GM15510 (cell line): ENCODE measurements around the gene REEP5.

ENCODE experiments used
- POLR2A ChIP-seq: IDR thresholded peaks from 3 replicates; pipeline ENCODE4 v1.6.1; 2011; ENCODE audit warnings: borderline replicate concordance; ENCODE audit not compliant: insufficient read length; ENCODE audit errors: extremely low read depth

REEP5 gene

DNA sequence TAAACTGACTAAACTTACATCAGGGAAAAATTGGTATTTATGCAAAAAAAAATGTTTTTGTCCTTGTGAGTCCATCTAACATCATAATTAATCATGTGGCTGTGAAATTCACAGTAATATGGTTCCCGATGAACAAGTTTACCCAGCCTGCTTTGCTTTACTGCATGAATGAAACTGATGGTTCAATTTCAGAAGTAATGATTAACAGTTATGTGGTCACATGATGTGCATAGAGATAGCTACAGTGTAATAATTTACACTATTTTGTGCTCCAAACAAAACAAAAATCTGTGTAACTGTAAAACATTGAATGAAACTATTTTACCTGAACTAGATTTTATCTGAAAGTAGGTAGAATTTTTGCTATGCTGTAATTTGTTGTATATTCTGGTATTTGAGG lies 77.5 kb downstream of the REEP5 start:
- TF ChIP-seq POLR2A, result no peak

DNA sequence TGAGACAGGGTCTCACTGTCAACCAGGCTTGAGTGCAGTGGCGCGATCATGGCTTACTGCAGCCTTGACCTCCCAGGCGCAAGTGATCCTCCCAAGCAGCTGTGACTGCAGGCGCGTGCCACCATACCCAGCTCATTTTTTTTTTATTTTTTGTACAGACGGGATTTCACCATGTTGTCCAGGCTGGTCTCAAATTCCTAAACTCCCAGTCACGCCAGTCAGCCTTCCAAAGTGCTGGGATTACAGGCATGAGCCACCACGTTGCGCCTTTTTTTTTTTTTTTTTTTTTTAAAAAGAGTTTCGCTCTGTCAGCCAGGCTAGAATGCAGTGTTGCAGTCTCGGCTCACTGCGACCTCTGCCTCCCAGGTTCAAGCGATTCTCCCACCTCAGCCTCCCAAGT lies 88.1 kb downstream of the REEP5 start:
- no peak for TF ChIP-seq POLR2A

DNA sequence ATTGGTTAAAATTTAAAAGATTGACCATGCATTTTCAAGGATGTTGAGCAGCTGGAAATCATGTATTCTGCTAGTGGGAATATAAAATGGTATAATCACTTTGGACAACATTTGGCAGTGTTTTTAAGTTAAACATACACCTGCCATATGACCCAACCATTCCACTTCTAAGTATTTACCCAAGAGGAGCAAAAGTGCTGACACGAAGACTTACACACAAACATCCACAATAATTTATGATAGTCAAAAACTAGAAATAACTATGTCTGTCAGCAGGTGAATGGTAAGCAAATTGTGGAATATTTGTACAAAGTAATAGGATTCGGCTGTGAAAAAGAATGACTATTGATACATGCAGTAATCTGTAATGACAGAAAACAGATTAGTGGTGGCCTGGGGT lies 91.6 kb downstream of the REEP5 start:
- no peak for TF ChIP-seq POLR2A
